H1 (cell line): ENCODE results near the gene ZNF771. TPM values are rescaled to one million over a fixed set of nuclear protein-coding genes. Genes with fewer than 3 reads are reported as not detected.

Source experiments
- CTCF ChIA-PET: fragments of 300-600 bp; sonication (Branson Sonifier 250); formaldehyde crosslinking; loops from one replicate; lab custom pipeline; 2021; ENCODE audit not compliant: partially characterized antibody; lab: Charles Lee
- POLR2A ChIA-PET: fragments of 300-600 bp; sonication (Branson Sonifier 250); formaldehyde crosslinking; loops from one replicate; lab custom pipeline; 2021; ENCODE audit warnings: inconsistent platforms; ENCODE audit not compliant: partially characterized antibody; lab: Charles Lee
- DNase-seq, 2 experiments: peaks; one replicate each; pipeline versions ENCODE4 v3.0.0 to v3.0.0-alpha.2; 2010 to 2022; ENCODE audit warnings: low spot score in 2 of 2, low read depth in 1 of 2, mixed read lengths in 1 of 2
- FAIRE-seq: peaks from 2 replicates; lab custom pipeline; 2011; peaks lifted over from hg19 to GRCh38; lab: Jason Lieb, UNC
- H2AFZ ChIP-seq: 2 replicates; pipeline ENCODE4 v1.8.1; 2012; ENCODE audit warnings: low read length, inconsistent platforms
- H2AK5ac ChIP-seq: 2 replicates; pipeline ENCODE4 v1.6.1; 2013; ENCODE audit warnings: low read depth, low read length
- H2BK120ac ChIP-seq: replicated peaks from 2 replicates; pipeline ENCODE3; 2013; ENCODE audit warnings: low read depth, low read length, inconsistent platforms
- H2BK12ac ChIP-seq: 2 replicates; pipeline ENCODE4 v1.6.1; 2013; ENCODE audit warnings: low read depth, low read length
- H2BK15ac ChIP-seq: 2 replicates; pipeline ENCODE4 v1.6.1; 2013; ENCODE audit warnings: low read length
- H2BK20ac ChIP-seq: 2 replicates; pipeline ENCODE4 v1.6.1; 2013; ENCODE audit warnings: low read length
- H2BK5ac ChIP-seq: 2 replicates; pipeline ENCODE4 v1.6.1; 2013; ENCODE audit warnings: low read depth, low read length
- H3K14ac ChIP-seq: 2 replicates; pipeline ENCODE4 v1.6.1; 2013; ENCODE audit warnings: inconsistent platforms; ENCODE audit not compliant: insufficient read length
- H3K18ac ChIP-seq: 2 replicates; pipeline ENCODE4 v1.6.1; 2013; ENCODE audit warnings: low read length; ENCODE audit errors: extremely low read depth
- H3K23ac ChIP-seq: 2 replicates; pipeline ENCODE4 v1.6.1; 2013; ENCODE audit warnings: inconsistent platforms; ENCODE audit not compliant: insufficient read length
- H3K23me2 ChIP-seq: 2 replicates; pipeline ENCODE4 v1.6.1; 2013; ENCODE audit warnings: low read depth, low read length
- H3K27ac ChIP-seq: 2 replicates; pipeline ENCODE4 v1.6.1; 2011; ENCODE audit warnings: low read depth, low read length, inconsistent platforms
- H3K27me3 ChIP-seq, 4 experiments: replicated peaks in 1 of 4; 1 replicate in 1 of 4; 2 replicates in 3 of 4; pipeline versions ENCODE4 v1.6.1 to v1.8.1; 2011 to 2013; ENCODE audit warnings: low read length in 3 of 4, mild to moderate bottlenecking in 3 of 4, inconsistent platforms in 2 of 4, mixed read lengths in 2 of 4, moderate library complexity in 1 of 4; ENCODE audit not compliant: control insufficient read depth in 3 of 4, insufficient read depth in 3 of 4; ENCODE audit errors: extremely low read depth in 1 of 4
- H3K36me3 ChIP-seq, 4 experiments: 2 replicates each; pipeline versions ENCODE4 v1.6.1 to v1.8.1; 2011 to 2013; ENCODE audit warnings: mild to moderate bottlenecking in 4 of 4, low read length in 3 of 4, moderate library complexity in 2 of 4, control low read depth in 1 of 4, inconsistent platforms in 1 of 4; ENCODE audit not compliant: insufficient read depth in 4 of 4, control insufficient read depth in 2 of 4
- H3K4ac ChIP-seq: replicated peaks from 2 replicates; pipeline ENCODE3; 2013; ENCODE audit warnings: low read length, low read depth, mixed read lengths, inconsistent platforms; ENCODE audit not compliant: insufficient read length
- H3K4me1 ChIP-seq, 4 experiments: replicated peaks in 1 of 4; 1 replicate in 1 of 4; 2 replicates in 3 of 4; pipeline versions ENCODE4 v1.6.1 to v1.8.1; 2011 to 2013; ENCODE audit warnings: low read length in 3 of 4, inconsistent platforms in 2 of 4, mixed read lengths in 1 of 4; ENCODE audit not compliant: insufficient read depth in 4 of 4, control insufficient read depth in 3 of 4
- H3K4me2 ChIP-seq, 2 experiments: 2 replicates each; pipeline versions ENCODE4 v1.6.1 to v1.8.1; 2011 to 2013; ENCODE audit warnings: low read depth in 2 of 2, low read length in 2 of 2, control low read depth in 1 of 2, inconsistent platforms in 1 of 2, mild to moderate bottlenecking in 1 of 2; ENCODE audit not compliant: insufficient read depth in 1 of 2
- H3K4me3 ChIP-seq, 4 experiments: fragments of 200-600, 300-600 bp in 1 of 4; sonication (generic), shearing (Covaris generic), sonication (Bioruptor Twin) in 1 of 4; 2 replicates each; pipeline versions ENCODE4 v1.5.1 to v1.8.1; 2011 to 2016; ENCODE audit warnings: low read length in 4 of 4, low read depth in 3 of 4, control low read depth in 2 of 4, inconsistent platforms in 2 of 4, mild to moderate bottlenecking in 2 of 4, mixed read lengths in 1 of 4, moderate library complexity in 1 of 4; ENCODE audit not compliant: insufficient read depth in 2 of 4; ENCODE audit errors: extremely low read depth in 1 of 4
- H3K56ac ChIP-seq: replicated peaks from 2 replicates; pipeline ENCODE3; 2013; ENCODE audit warnings: low read depth, mild to moderate bottlenecking, mixed read lengths, low read length, inconsistent platforms; ENCODE audit not compliant: insufficient read length
- H3K79me1 ChIP-seq: 2 replicates; pipeline ENCODE4 v1.6.1; 2013; ENCODE audit warnings: low read depth, low read length, control low read depth
- H3K79me2 ChIP-seq, 2 experiments: 2 replicates each; pipeline versions ENCODE4 v1.6.1 to v1.8.1; 2012 to 2013; ENCODE audit warnings: low read length in 2 of 2, mild to moderate bottlenecking in 2 of 2, inconsistent platforms in 1 of 2; ENCODE audit not compliant: insufficient read depth in 2 of 2, control insufficient read depth in 1 of 2
- H3K9ac ChIP-seq, 4 experiments: replicated peaks in 1 of 4; 1 replicate in 1 of 4; 2 replicates in 3 of 4; pipeline versions ENCODE4 v1.6.1 to v1.8.1; 2011 to 2013; ENCODE audit warnings: low read depth in 3 of 4, low read length in 3 of 4, control low read depth in 2 of 4, mild to moderate bottlenecking in 2 of 4, moderate library complexity in 2 of 4, inconsistent platforms in 1 of 4; ENCODE audit errors: extremely low read depth in 1 of 4
- H3K9me3 ChIP-seq, 2 experiments: 2 replicates each; pipeline versions ENCODE4 v1.6.1 to v1.8.1; 2012 to 2013; ENCODE audit warnings: mild to moderate bottlenecking in 2 of 2, moderate library complexity in 2 of 2, control low read depth in 1 of 2, inconsistent platforms in 1 of 2, low read depth in 1 of 2, low read length in 1 of 2, mixed read lengths in 1 of 2; ENCODE audit not compliant: insufficient read depth in 2 of 2
- H4K20me1 ChIP-seq, 2 experiments: replicated peaks in 1 of 2; 2 replicates each; pipeline versions ENCODE3 to v1.8.1; 2011 to 2013; ENCODE audit warnings: inconsistent platforms in 2 of 2, low read length in 2 of 2, mild to moderate bottlenecking in 1 of 2; ENCODE audit not compliant: insufficient read depth in 2 of 2, control insufficient read depth in 1 of 2
- H4K5ac ChIP-seq: 2 replicates; pipeline ENCODE4 v1.6.1; 2013; ENCODE audit warnings: low read length, low read depth, mixed read lengths, inconsistent platforms; ENCODE audit not compliant: insufficient read length
- H4K8ac ChIP-seq: 2 replicates; pipeline ENCODE4 v1.8.0; 2013; ENCODE audit warnings: mild to moderate bottlenecking, moderate library complexity, low read length, inconsistent platforms; ENCODE audit not compliant: insufficient read depth; ENCODE audit errors: extremely low read depth
- H4K91ac ChIP-seq: replicated peaks from 2 replicates; pipeline ENCODE3; 2013; ENCODE audit warnings: low read length, mixed read lengths, inconsistent platforms; ENCODE audit not compliant: insufficient read length
- CHD1 ChIP-seq: IDR thresholded peaks from 2 replicates; pipeline ENCODE4 v1.6.1; 2012; ENCODE audit warnings: low read depth, low read length, improper control_type of control experiment
- KDM1A ChIP-seq: fragments of 200-600, 300-600 bp; sonication (generic); IDR thresholded peaks from 2 replicates; pipeline ENCODE4 v1.7.1; 2016; ENCODE audit warnings: mild to moderate bottlenecking, low read length, borderline replicate concordance
- SP4 ChIP-seq: IDR thresholded peaks from 2 replicates; pipeline ENCODE4 v1.6.1; 2012; ENCODE audit warnings: low read length, inconsistent platforms
- WGBS, 2 experiments: shearing (Covaris generic) in 1 of 2; methylation state at CpG; one replicate each; pipeline versions ENCODE4 v1.1.6 to v1.1.7; 2013 to 2015; ENCODE audit warnings: low lambda C conversion rate in 2 of 2, mixed read lengths in 2 of 2, inconsistent platforms in 1 of 2, low coverage in 1 of 2, missing lambda C conversion rate in 1 of 2; ENCODE audit not compliant: insufficient replicate concordance in 2 of 2, insufficient coverage in 1 of 2, insufficient read length in 1 of 2; ENCODE audit errors: extremely low coverage in 1 of 2, missing lambda C conversion rate in 1 of 2; 5-methylcytosine and 5-hydroxymethylcytosine counted together
- polyA plus RNA-seq, 7 experiments: library from polyadenylated mRNA; depleted of rRNA in 3 of 7; stranded (reverse) in 5 of 7; unstranded in 2 of 7; fragments of >200 nt in 5 of 7; fragments of 200-250 nt in 2 of 7; gene quantifications; 1 replicate in 5 of 7; 2 replicates in 1 of 7; 4 replicates in 1 of 7; pipeline versions ENCODE4 v1.2.1 to v1.2.3, GENCODE V29; 2011 to 2013; ENCODE audit warnings: missing spikeins in 2 of 7, mixed read lengths in 2 of 7
- total RNA-seq: library from RNA; stranded (reverse); fragmentation: NEBNext Ultra II Directional; extraction: Animal tissue kit (Norgen Biotek cat#: 25700); gene quantifications from 2 replicates; pipeline ENCODE4 v1.2.1, GENCODE V29; 2021

The ZNF771 gene
- total and polyA plus RNA-seq, 2 of the 8 experiments (the other 6 are each of a cell fraction or from before 2014, with no cell fraction given) = 10.6 to 15.7 TPM

- Histone ChIP-seq H2BK5ac (no peak overlapping the region), H3K79me2 (0 out of 4 replicates have a peak, but pooled peaks cover 0 to under 1% of the 10 kb centered on the region in 2 experiments), H3K14ac (no peak overlapping the region), H3K18ac (no peak overlapping the region), H2BK12ac (no peak overlapping the region), H3K79me1 (no peaks in the 10 kb centered on the region), H4K91ac (no peak overlapping the region), H3K23ac (no peak overlapping the region), H2BK120ac (no peak overlapping the region), H3K9me3 (no peaks in the 10 kb centered on the region), H4K8ac (no peak overlapping the region), H4K5ac (no peak overlapping the region), H2BK15ac (no peak overlapping the region), H3K27ac (no peak overlapping the region), H3K27me3 (0 out of 7 replicates have a peak, but pooled peaks cover 0 to 4% (median 0%) of the 10 kb centered on the region in 4 experiments), H3K4me3 (no peak overlapping the region), H3K4me1 (peaks cover 0 to 2% (median 0%) of the 10 kb centered on the region in 4 experiments; a peak in 1 of 7 replicates), H3K36me3 (peaks cover 0 to 4% (median 0%) of the 10 kb centered on the region in 4 experiments; a peak in 1 of 8 replicates), H3K4ac (no peak overlapping the region), H3K4me2 (no peak overlapping the region), H3K56ac (no peak overlapping the region), H4K20me1 (no peaks in the 10 kb centered on the region), H3K23me2 (no peaks in the 10 kb centered on the region), H2AFZ (no peak overlapping the region), H2AK5ac (no peak overlapping the region), H3K9ac (no peak overlapping the region), H2BK20ac (no peak overlapping the region)
- ChIA-PET POLR2A (no interaction called here), CTCF (interaction anchor here (1.2 to 1.5 kb wide), 2 partner anchors 97 to 177 kb away, joined by 3 to 4 read pairs; no protein-coding TSS in a partner anchor)
- DNase-seq (no peak), FAIRE-seq (no peak)
- TF ChIP-seq KDM1A = no peak
- no peak for TF ChIP-seq SP4
- TF ChIP-seq CHD1 = no peak
- WGBS, 2 experiments = 97% methylated on average over 5 of the region's 5 CpGs; no CpG with 5 or more reads in 1 of the 2 experiments
Measured at GRCh38 chr16:30438835-30439234, 31.4 kb downstream of the ZNF771 start.
